ENCODE measurements around the gene GNRH2.
"Not testable (repeated sequence)": the region's sequence is repeated elsewhere in the genome, so short reads cannot be mapped to it uniquely, and the experiment has no call there.

Gene GNRH2

GRCh38 chr20:3044336-3044965 is 1.0 kb downstream of the GNRH2 start:
- no peak for DNase-seq

GRCh38 chr20:3045042-3045815 is 1.8 kb downstream of the GNRH2 start:
- DNase-seq, result peak in 2 of 4 experiments; percentile 35 to 38

GRCh38 chr20:3045816-3046676 is 2.6 kb downstream of the GNRH2 start, which contains the start of gene MRPS26:
MRPS26 (plus strand) TSS chr20:3046052; CDS start chr20:3046069, 17 bp downstream.
- peak; percentile 63 to 66 (median 64) for DNase-seq

GRCh38 chr20:3046677-3047462 is 3.4 kb downstream of the GNRH2 start:
- no peak for DNase-seq

- no peak for DNase-seq
These were observed 4.3 kb downstream of the GNRH2 start for GRCh38 chr20:3047486-3048419.

GRCh38 chr20:3051385-3052019 is 8.1 kb downstream of the GNRH2 start:
- DNase-seq, result no peak

GRCh38 chr20:3059489-3059888 is 16.1 kb downstream of the GNRH2 start:
- DNase-seq, result no peak

GRCh38 chr20:3064119-3064518 is 20.7 kb downstream of the GNRH2 start:
- not testable (repeated sequence) for DNase-seq

GRCh38 chr20:3067139-3068014 is 24.0 kb downstream of the GNRH2 start:
- DNase-seq, result no peak

- no peak for DNase-seq
These were observed 24.7 kb downstream of the GNRH2 start for GRCh38 chr20:3068075-3068474.

- peak in 1 of 4 experiments; percentile 32 for DNase-seq
These were observed 25.8 kb downstream of the GNRH2 start for GRCh38 chr20:3068986-3069900.

- DNase-seq, result no peak
These were observed 27.3 kb downstream of the GNRH2 start for GRCh38 chr20:3070725-3071124.

GRCh38 chr20:3071266-3071609 is 27.8 kb downstream of the GNRH2 start:
- no peak for DNase-seq

- DNase-seq, result peak; percentile 25 to 63 (median 48)
These were observed 28.4 kb downstream of the GNRH2 start, which contains the start of gene OXT for GRCh38 chr20:3071610-3072529. OXT (plus strand) TSS chr20:3071620; CDS start chr20:3071656, 36 bp downstream.

- no peak for DNase-seq
These were observed 29.3 kb downstream of the GNRH2 start for GRCh38 chr20:3072530-3073250.

GRCh38 chr20:3073251-3073643 is 29.8 kb downstream of the GNRH2 start:
- not testable (repeated sequence) for DNase-seq

- DNase-seq, result no peak
These were observed 31.4 kb downstream of the GNRH2 start for GRCh38 chr20:3074812-3075211.
